ENCODE results near the gene DHX16. TPM values are rescaled to one million over a fixed set of nuclear protein-coding genes. Genes with fewer than 3 reads are reported as not detected.

The DHX16 gene
- total RNA-seq, 1 donor from 2014 or later = 52.0 TPM

GRCh38 chr6:30610065-30610464, 62.7 kb downstream of the DHX16 start:
- no peak overlapping the region for H3K4me3 ChIP-seq (ENCODE audit: low read depth, low read length)
- TF ChIP-seq, protein P1, sequence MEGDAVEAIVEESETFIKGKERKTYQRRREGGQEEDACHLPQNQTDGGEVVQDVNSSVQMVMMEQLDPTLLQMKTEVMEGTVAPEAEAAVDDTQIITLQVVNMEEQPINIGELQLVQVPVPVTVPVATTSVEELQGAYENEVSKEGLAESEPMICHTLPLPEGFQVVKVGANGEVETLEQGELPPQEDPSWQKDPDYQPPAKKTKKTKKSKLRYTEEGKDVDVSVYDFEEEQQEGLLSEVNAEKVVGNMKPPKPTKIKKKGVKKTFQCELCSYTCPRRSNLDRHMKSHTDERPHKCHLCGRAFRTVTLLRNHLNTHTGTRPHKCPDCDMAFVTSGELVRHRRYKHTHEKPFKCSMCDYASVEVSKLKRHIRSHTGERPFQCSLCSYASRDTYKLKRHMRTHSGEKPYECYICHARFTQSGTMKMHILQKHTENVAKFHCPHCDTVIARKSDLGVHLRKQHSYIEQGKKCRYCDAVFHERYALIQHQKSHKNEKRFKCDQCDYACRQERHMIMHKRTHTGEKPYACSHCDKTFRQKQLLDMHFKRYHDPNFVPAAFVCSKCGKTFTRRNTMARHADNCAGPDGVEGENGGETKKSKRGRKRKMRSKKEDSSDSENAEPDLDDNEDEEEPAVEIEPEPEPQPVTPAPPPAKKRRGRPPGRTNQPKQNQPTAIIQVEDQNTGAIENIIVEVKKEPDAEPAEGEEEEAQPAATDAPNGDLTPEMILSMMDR (conservative IDR thresholded peaks at IDR 0.05; ENCODE audit: low read depth, low read length) = no peak
- no peak for DNase-seq (ENCODE audit: low read depth)

DNA sequence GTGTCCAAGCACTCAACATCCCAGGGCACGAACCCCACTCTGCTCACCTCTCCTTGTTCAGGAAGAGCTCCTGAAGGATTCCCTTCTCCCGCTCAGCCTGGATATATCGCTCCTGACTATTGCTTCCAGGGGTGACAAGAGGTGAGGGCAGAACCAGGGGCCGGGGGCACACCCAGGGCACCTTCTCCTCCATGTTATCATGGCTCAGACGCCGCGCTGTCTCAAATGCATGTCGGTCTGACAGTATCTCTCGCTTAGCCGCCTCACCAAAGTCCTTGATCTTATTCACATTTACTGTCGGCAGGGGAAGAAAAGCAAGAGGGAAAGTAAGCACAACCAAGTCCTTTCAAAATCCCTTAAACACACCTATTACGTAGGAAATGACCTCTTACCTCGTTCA, 68.8 kb downstream of the DHX16 start:
- no peak overlapping the region for H3K4me3 ChIP-seq (ENCODE audit: low read depth, low read length)
- TF ChIP-seq, protein P1 (conservative IDR thresholded peaks at IDR 0.05; ENCODE audit: low read depth, low read length) = no peak
- DNase-seq (ENCODE audit: low read depth) = no peak

Other genes starting within 250 kb of the DHX16 start
- gene HLA-E, start 183.5 kb downstream of the DHX16 start, total RNA-seq = 56.9 and 93.3 TPM in 2 replicates
- gene GNL1, start 116.5 kb downstream of the DHX16 start, total RNA-seq = 46.1 and 46.3 TPM in 2 replicates
- 4.6 and 5.2 TPM in 2 replicates for gene PRR3, start 115.7 kb downstream of the DHX16 start, total RNA-seq
- gene ABCF1, start 101.6 kb downstream of the DHX16 start, total RNA-seq = 49.0 and 70.5 TPM in 2 replicates
- 19.6 and 25.8 TPM in 2 replicates for gene PPP1R10, start 55.8 kb downstream of the DHX16 start, total RNA-seq
- gene MRPS18B, start 55.2 kb downstream of the DHX16 start, total RNA-seq = 65.8 and 87.4 TPM in 2 replicates
- 6.2 and 8.9 TPM in 2 replicates for gene ATAT1, start 46.1 kb downstream of the DHX16 start, total RNA-seq
- 4.6 and 10.5 TPM in 2 replicates for gene C6orf136, start 25.9 kb downstream of the DHX16 start, total RNA-seq
- 66.5 and 77.3 TPM in 2 replicates for gene PPP1R18, start 13.6 kb upstream of the DHX16 start, total RNA-seq
- 20.4 and 22.5 TPM in 2 replicates for gene NRM, start 18.0 kb upstream of the DHX16 start, total RNA-seq
- gene MDC1, start 44.3 kb upstream of the DHX16 start, total RNA-seq = 11.4 and 20.7 TPM in 2 replicates
- gene TUBB, start 47.3 kb upstream of the DHX16 start, total RNA-seq = 1,157 and 1,940 TPM in 2 replicates
- 91.7 and 100 TPM in 2 replicates for gene FLOT1, start 69.7 kb upstream of the DHX16 start, total RNA-seq
- gene IER3, start 71.5 kb upstream of the DHX16 start, total RNA-seq = 336 and 354 TPM in 2 replicates
- gene DDR1, start 211.5 kb upstream of the DHX16 start, total RNA-seq = 72.0 and 128 TPM in 2 replicates
- gene GTF2H4, start 235.2 kb upstream of the DHX16 start, total RNA-seq = 15.0 and 19.1 TPM in 2 replicates
- 28.1 and 48.5 TPM in 2 replicates for gene VARS2, start 241.2 kb upstream of the DHX16 start, total RNA-seq